Measurements from ENCODE around the gene SLC6A8.

Gene SLC6A8

GRCh38 chrX:153650959-153651358 is 36.8 kb upstream of the SLC6A8 start:
- no peak overlapping the region for H3K4me3 ChIP-seq (ENCODE audit: low read length)
- peaks cover 32% of the 10 kb centered on the region for H3K27me3 ChIP-seq (ENCODE audit: control insufficient read depth, insufficient read depth, low read length)
- H3K9ac ChIP-seq (ENCODE audit: low read length), result no peak overlapping the region
- H3K9me3 ChIP-seq (ENCODE audit: control insufficient read depth, low read length), result no peaks in the 10 kb centered on the region
- H3K36me3 ChIP-seq (ENCODE audit: control insufficient read depth, insufficient read depth, low read length), result no peaks in the 10 kb centered on the region
- H3K4me1 ChIP-seq (ENCODE audit: control insufficient read depth, insufficient read depth, low read length), result no peaks in the 10 kb centered on the region

- Histone ChIP-seq H3K9me3 (ENCODE audit: control insufficient read depth, low read length) (no peaks in the 10 kb centered on the region), H3K9ac (ENCODE audit: low read length) (no peak overlapping the region), H3K27me3 (ENCODE audit: control insufficient read depth, insufficient read depth, low read length) (peaks cover 26% of the 10 kb centered on the region), H3K36me3 (ENCODE audit: control insufficient read depth, insufficient read depth, low read length) (no peaks in the 10 kb centered on the region), H3K4me3 (ENCODE audit: low read length) (no peak overlapping the region), H3K4me1 (ENCODE audit: control insufficient read depth, insufficient read depth, low read length) (no peaks in the 10 kb centered on the region)
These were observed 36.1 kb upstream of the SLC6A8 start for GRCh38 chrX:153651540-153652079.

GRCh38 chrX:153653556-153653955 is 34.2 kb upstream of the SLC6A8 start:
- H3K36me3 ChIP-seq (ENCODE audit: control insufficient read depth, insufficient read depth, low read length), result no peaks in the 10 kb centered on the region
- no peaks in the 10 kb centered on the region for H3K4me1 ChIP-seq (ENCODE audit: control insufficient read depth, insufficient read depth, low read length)

GRCh38 chrX:153657161-153657560 is 30.6 kb upstream of the SLC6A8 start:
- no peaks in the 10 kb centered on the region for H3K36me3 ChIP-seq (ENCODE audit: control insufficient read depth, insufficient read depth, low read length)
- H3K4me1 ChIP-seq (ENCODE audit: control insufficient read depth, insufficient read depth, low read length), result no peaks in the 10 kb centered on the region
- no peak overlapping the region for H3K4me3 ChIP-seq (ENCODE audit: low read length)
- no peaks in the 10 kb centered on the region for H3K9me3 ChIP-seq (ENCODE audit: control insufficient read depth, low read length)
- H3K9ac ChIP-seq (ENCODE audit: low read length), result no peak overlapping the region
- peaks cover 6% of the 10 kb centered on the region for H3K27me3 ChIP-seq (ENCODE audit: control insufficient read depth, insufficient read depth, low read length)

More at GRCh38 chrX:153653556-153653955, 34.2 kb upstream of the SLC6A8 start:
- peaks cover 9% of the 10 kb centered on the region for H3K27me3 ChIP-seq (ENCODE audit: control insufficient read depth, insufficient read depth, low read length)
- no peak overlapping the region for H3K9ac ChIP-seq (ENCODE audit: low read length)
- H3K4me3 ChIP-seq (ENCODE audit: low read length), result no peak overlapping the region
- H3K9me3 ChIP-seq (ENCODE audit: control insufficient read depth, low read length), result no peaks in the 10 kb centered on the region

GRCh38 chrX:153659268-153659667 is 28.5 kb upstream of the SLC6A8 start:
- Histone ChIP-seq H3K36me3 (ENCODE audit: control insufficient read depth, insufficient read depth, low read length) (no peaks in the 10 kb centered on the region), H3K4me1 (ENCODE audit: control insufficient read depth, insufficient read depth, low read length) (no peaks in the 10 kb centered on the region), H3K27me3 (ENCODE audit: control insufficient read depth, insufficient read depth, low read length) (peaks cover 8% of the 10 kb centered on the region), H3K9me3 (ENCODE audit: control insufficient read depth, low read length) (no peaks in the 10 kb centered on the region), H3K9ac (ENCODE audit: low read length) (no peak overlapping the region), H3K4me3 (ENCODE audit: low read length) (no peak overlapping the region)

DNA sequence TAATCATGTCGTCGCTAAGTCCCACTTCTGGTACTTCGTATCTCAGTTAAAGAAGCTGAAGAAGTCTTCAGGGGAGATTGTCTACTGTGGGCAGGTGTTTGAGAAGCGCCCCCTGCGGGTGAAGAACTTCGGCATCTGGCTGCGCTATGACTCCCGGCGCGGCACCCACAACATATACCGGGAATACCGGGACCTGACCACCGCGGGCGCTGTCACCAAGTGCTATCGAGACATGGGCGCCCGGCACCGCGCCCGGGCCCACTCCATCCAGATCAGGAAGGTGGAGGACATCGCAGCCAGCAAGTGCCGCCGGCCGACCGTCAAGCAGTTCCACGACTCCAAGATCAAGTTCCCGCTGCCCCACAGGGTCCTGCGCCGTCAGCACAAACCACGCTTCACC is 25.5 kb upstream of the SLC6A8 start:
- Histone ChIP-seq H3K9me3 (ENCODE audit: control insufficient read depth, low read length) (no peaks in the 10 kb centered on the region), H3K4me3 (ENCODE audit: low read length) (no peak overlapping the region), H3K27me3 (ENCODE audit: control insufficient read depth, insufficient read depth, low read length) (peaks cover 8% of the 10 kb centered on the region), H3K36me3 (ENCODE audit: control insufficient read depth, insufficient read depth, low read length) (no peaks in the 10 kb centered on the region), H3K4me1 (ENCODE audit: control insufficient read depth, insufficient read depth, low read length) (no peaks in the 10 kb centered on the region), H3K9ac (ENCODE audit: low read length) (no peak overlapping the region)

- Histone ChIP-seq H3K4me3 (ENCODE audit: low read length) (no peak overlapping the region), H3K9ac (ENCODE audit: low read length) (no peak overlapping the region), H3K9me3 (ENCODE audit: control insufficient read depth, low read length) (no peaks in the 10 kb centered on the region), H3K36me3 (ENCODE audit: control insufficient read depth, insufficient read depth, low read length) (no peaks in the 10 kb centered on the region), H3K4me1 (ENCODE audit: control insufficient read depth, insufficient read depth, low read length) (no peaks in the 10 kb centered on the region), H3K27me3 (ENCODE audit: control insufficient read depth, insufficient read depth, low read length) (peaks cover 8% of the 10 kb centered on the region)
These were observed 21.9 kb upstream of the SLC6A8 start for GRCh38 chrX:153665726-153666306.

DNA sequence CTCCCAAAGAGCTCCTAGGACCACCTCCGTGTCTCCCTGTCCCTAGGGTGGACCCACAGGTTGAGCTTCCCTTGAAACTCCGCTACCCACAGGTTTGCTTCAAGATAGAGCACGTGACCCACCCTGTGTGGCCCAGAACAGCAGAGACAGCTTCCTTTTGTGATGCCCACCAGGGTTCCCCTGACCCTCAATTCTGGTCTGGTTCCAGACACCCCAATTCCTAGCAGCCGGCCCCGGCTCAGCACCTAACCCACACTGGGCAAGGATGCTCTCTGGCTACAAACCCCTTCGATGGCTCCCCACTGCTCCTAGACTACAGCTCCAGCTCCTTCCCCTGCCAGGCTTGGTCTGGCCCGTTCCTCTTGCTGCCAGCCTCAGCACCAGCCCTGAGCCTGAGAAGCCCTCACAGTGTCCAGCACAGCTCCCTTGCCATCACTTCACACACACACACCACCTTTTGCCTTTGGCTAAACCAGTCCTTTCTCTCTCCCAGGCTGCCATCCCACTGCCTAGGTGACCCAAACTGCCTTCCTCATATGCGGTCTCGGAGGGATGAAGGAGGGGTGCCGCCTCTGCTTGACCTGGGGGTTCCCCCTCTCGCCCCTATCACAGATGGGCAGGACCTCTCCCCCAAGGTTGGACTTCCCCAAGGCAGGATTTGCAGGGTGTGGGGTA is 20.3 kb upstream of the SLC6A8 start:
- Histone ChIP-seq H3K9me3 (ENCODE audit: control insufficient read depth, low read length) (no peaks in the 10 kb centered on the region), H3K27me3 (ENCODE audit: control insufficient read depth, insufficient read depth, low read length) (peaks cover 3% of the 10 kb centered on the region), H3K9ac (ENCODE audit: low read length) (no peak overlapping the region)

GRCh38 chrX:153667956-153668396 is 19.8 kb upstream of the SLC6A8 start:
- Histone ChIP-seq H3K9ac (ENCODE audit: low read length) (no peak overlapping the region), H3K4me1 (ENCODE audit: control insufficient read depth, insufficient read depth, low read length) (no peaks in the 10 kb centered on the region), H3K36me3 (ENCODE audit: control insufficient read depth, insufficient read depth, low read length) (no peaks in the 10 kb centered on the region), H3K4me3 (ENCODE audit: low read length) (no peak overlapping the region), H3K27me3 (ENCODE audit: control insufficient read depth, insufficient read depth, low read length) (peaks cover 5% of the 10 kb centered on the region), H3K9me3 (ENCODE audit: control insufficient read depth, low read length) (no peaks in the 10 kb centered on the region)

More for the DNA sequence above, 20.3 kb upstream of the SLC6A8 start:
- Histone ChIP-seq H3K36me3 (ENCODE audit: control insufficient read depth, insufficient read depth, low read length) (no peaks in the 10 kb centered on the region), H3K4me1 (ENCODE audit: control insufficient read depth, insufficient read depth, low read length) (no peaks in the 10 kb centered on the region), H3K4me3 (ENCODE audit: low read length) (no peak overlapping the region)

DNA sequence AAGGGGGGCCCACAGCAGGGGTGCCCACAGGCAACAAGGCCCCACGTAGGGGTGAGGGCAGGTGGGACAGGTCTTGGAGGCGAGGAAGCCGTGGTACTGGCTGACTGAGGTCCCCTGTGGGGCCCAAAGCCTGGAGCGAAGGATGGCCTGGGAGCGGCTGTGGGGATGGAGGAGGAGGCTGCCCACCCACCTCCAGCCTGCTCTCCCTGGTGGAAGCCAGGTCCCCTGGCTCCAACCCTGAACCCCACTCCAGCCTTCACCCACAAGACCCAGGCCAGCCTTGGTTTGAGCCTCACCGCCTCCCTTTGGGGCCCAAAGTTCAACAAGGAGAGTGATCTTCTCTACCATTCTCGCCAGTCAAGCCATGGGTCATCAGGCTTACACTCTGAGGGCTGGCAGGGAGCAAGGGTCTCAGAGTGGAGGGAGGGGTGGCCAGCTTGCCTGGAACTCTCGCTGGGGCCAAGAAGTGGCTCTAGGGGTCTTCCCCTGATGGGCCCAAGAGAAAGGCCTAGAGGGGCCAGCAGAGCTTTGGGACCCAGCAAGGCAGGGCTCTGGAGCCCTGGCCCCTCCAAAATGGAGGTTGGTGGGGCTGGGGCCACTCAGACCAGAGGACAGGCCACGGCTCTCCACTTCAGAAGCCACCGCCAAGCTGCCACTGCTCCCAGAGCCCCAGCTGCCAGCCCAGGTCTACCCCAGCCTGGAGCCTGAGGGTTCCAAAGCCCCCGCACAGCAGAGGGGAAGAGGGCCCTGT is 19.1 kb upstream of the SLC6A8 start:
- H3K4me3 ChIP-seq (ENCODE audit: low read length), result no peak overlapping the region
- H3K9me3 ChIP-seq (ENCODE audit: control insufficient read depth, low read length), result no peaks in the 10 kb centered on the region

GRCh38 chrX:153669174-153669890 is 18.4 kb upstream of the SLC6A8 start:
- Histone ChIP-seq H3K4me1 (ENCODE audit: control insufficient read depth, insufficient read depth, low read length) (no peaks in the 10 kb centered on the region), H3K4me3 (ENCODE audit: low read length) (no peak overlapping the region), H3K9me3 (ENCODE audit: control insufficient read depth, low read length) (no peaks in the 10 kb centered on the region), H3K27me3 (ENCODE audit: control insufficient read depth, insufficient read depth, low read length) (peaks cover 12% of the 10 kb centered on the region), H3K36me3 (ENCODE audit: control insufficient read depth, insufficient read depth, low read length) (no peaks in the 10 kb centered on the region), H3K9ac (ENCODE audit: low read length) (no peak overlapping the region)

More for the DNA sequence above, 19.1 kb upstream of the SLC6A8 start:
- Histone ChIP-seq H3K4me1 (ENCODE audit: control insufficient read depth, insufficient read depth, low read length) (no peaks in the 10 kb centered on the region), H3K27me3 (ENCODE audit: control insufficient read depth, insufficient read depth, low read length) (peaks cover 8% of the 10 kb centered on the region), H3K9ac (ENCODE audit: low read length) (no peak overlapping the region), H3K36me3 (ENCODE audit: control insufficient read depth, insufficient read depth, low read length) (no peaks in the 10 kb centered on the region)

Measured in mucosa of stomach (tissue), 1 donor.